ENCODE results near the gene C7orf57.
A peak's percentile ranks its signal among the peaks of the same experiment; 100 is the strongest.

C7orf57 gene

GRCh38 chr7:48088559-48089045, 53.3 kb downstream of the C7orf57 start:
- peak; percentile 82 for DNase-seq

GRCh38 chr7:48089046-48090003, 54.0 kb downstream of the C7orf57 start, which contains the start of gene UPP1:
TSS of gene UPP1 (plus strand) at chr7:48089265. CDS start at chr7:48094784, 5,519 bp downstream.
- no peak for DNase-seq

GRCh38 chr7:48090095-48090805, 54.9 kb downstream of the C7orf57 start:
- DNase-seq, result no peak

- no peak for DNase-seq
These were observed 56.4 kb downstream of the C7orf57 start for GRCh38 chr7:48091506-48092433.

GRCh38 chr7:48094861-48095293, 59.5 kb downstream of the C7orf57 start:
- no peak for DNase-seq

- DNase-seq, result no peak
These were observed 60.9 kb downstream of the C7orf57 start for GRCh38 chr7:48096273-48096672.

GRCh38 chr7:48097521-48098231, 62.3 kb downstream of the C7orf57 start:
- no peak for DNase-seq

- peak; percentile 18 for DNase-seq
These were observed 63.5 kb downstream of the C7orf57 start for GRCh38 chr7:48098846-48099245.

- DNase-seq, result no peak
These were observed 64.4 kb downstream of the C7orf57 start for GRCh38 chr7:48099781-48100180.

GRCh38 chr7:48101352-48101751, 66.0 kb downstream of the C7orf57 start:
- DNase-seq, result no peak

- no peak for DNase-seq
These were observed 66.6 kb downstream of the C7orf57 start for GRCh38 chr7:48101968-48102367.

GRCh38 chr7:48102530-48102929, 67.2 kb downstream of the C7orf57 start:
- no peak for DNase-seq

GRCh38 chr7:48105045-48105444, 69.7 kb downstream of the C7orf57 start:
- no peak for DNase-seq

- DNase-seq, result no peak
These were observed 71.7 kb downstream of the C7orf57 start for GRCh38 chr7:48106906-48107659.

- no peak for DNase-seq
These were observed 72.7 kb downstream of the C7orf57 start for GRCh38 chr7:48107926-48108472.

GRCh38 chr7:48108959-48109847, 73.9 kb downstream of the C7orf57 start:
- DNase-seq, result no peak

GRCh38 chr7:48109848-48110663, 74.7 kb downstream of the C7orf57 start:
- peak; percentile 70 for DNase-seq

GRCh38 chr7:48110868-48111267, 75.5 kb downstream of the C7orf57 start:
- no peak for DNase-seq

Measured in OCI-M1 (cell line).